Inflammatory macrophage treated with lipopolysaccharide for 4 hours (primary cell): Measurements from ENCODE around the gene RUFY2.
"Not testable (repeated sequence)": the region's sequence is repeated elsewhere in the genome, so short reads cannot be mapped to it uniquely, and the experiment has no call there.

Experiments
- DNase-seq: peaks from one replicate; pipeline ENCODE4 v3.0.0-alpha.2; 2020

RUFY2 gene, protein sequence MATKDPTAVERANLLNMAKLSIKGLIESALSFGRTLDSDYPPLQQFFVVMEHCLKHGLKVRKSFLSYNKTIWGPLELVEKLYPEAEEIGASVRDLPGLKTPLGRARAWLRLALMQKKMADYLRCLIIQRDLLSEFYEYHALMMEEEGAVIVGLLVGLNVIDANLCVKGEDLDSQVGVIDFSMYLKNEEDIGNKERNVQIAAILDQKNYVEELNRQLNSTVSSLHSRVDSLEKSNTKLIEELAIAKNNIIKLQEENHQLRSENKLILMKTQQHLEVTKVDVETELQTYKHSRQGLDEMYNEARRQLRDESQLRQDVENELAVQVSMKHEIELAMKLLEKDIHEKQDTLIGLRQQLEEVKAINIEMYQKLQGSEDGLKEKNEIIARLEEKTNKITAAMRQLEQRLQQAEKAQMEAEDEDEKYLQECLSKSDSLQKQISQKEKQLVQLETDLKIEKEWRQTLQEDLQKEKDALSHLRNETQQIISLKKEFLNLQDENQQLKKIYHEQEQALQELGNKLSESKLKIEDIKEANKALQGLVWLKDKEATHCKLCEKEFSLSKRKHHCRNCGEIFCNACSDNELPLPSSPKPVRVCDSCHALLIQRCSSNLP

DNA sequence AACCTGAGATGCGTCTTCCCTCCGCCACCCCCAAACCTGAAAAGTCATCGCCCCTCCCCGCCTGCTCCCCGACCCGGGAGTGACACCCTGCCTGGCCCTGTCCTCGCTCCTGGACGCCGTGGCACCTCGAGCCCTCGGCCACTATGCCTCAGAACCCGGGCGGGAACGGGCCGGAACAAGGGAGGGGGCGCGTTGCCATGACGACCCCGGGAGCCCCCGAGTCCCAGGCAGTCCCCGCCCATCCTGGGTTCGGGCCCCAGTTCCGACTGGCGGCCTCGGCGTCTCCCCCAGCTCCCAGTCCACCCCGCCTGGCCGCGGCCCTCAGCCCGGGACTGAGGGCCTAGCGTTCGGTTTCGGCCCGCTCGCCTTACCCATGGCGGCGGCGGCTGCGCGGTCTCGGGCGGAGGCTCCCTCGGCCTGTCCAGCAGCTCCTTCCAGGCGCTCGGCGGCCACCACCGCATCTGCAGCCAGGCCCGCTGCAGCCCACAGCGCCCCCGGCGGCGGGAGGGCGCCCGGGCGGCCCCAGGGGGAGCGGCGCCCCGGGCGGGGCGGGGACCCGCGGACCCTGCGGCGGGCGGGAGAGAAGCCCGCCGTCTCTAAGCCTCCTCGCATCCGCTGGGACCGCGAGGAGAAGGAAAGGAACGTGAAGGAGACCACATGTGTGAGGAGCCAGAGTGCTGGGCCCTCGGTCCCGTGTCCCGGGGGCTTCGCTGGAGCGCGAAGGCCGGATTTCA, at the start of gene RUFY2:
TSS of gene RUFY2 (minus strand) at position 463 of the 734 bp plus-strand sequence. CDS start at position 375, 88 bp downstream.
- DNase-seq = peak; percentile 77

- not testable (repeated sequence) for DNase-seq
These were observed 42.6 kb upstream of the RUFY2 start for GRCh38 chr10:68449698-68450097.

DNA sequence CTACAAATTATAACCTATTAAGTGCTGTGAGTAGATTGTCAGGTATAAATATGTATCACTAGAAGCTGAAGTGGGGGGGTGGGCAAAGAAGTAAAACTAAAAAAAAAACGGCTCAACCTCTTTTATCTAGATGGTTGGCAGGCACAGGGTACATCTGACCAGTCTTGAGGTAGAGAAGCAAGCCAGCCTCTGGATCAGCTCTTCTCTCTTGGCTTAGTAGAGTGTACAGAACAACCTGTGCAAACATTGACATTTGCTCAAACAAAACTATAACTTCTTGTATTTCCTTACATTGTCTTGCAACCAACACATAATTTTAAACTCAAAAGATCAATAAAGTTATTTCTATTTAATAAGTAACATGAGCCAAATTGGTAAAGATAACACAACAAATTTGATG, 39.1 kb upstream of the RUFY2 start:
- no peak for DNase-seq

DNA sequence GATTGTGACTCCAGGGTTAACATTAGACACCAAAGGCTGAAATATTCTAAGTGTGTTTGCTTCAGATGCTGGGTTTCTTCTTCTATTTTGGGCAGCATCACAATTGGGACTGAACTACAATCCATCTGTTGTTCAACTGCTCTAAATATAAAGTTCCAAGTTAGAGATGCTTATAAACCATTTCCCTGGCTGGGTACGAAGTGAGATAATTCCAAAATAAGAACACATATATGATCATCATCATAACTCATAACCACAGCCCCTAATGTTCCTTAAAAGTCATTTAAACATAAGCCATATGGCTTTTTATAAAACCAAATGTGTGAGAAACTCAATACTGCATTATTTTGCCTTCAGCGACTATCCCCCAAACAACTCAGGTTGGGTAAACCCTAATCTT, 35.9 kb upstream of the RUFY2 start:
- DNase-seq = no peak

- no peak for DNase-seq
These were observed 33.8 kb upstream of the RUFY2 start for GRCh38 chr10:68440898-68441297.

DNA sequence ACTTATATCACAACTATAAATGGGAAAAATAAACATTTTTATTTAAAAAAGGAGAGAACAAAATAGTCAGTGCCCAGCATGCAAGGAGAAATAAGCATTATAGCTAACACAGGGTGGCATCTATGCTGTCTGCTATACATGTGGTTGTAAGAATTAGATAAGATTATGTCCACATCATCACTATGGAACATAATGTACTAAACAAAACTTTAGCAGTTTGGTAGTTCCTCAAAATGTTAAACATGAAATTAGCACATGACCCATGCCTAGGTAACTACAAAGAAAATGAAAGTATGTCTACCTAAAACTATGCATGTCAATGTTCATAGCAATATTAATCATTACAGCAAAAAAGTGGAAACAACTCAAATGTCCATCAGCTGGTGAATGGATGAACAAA, 28.7 kb upstream of the RUFY2 start:
- DNase-seq = peak; percentile 58

DNA sequence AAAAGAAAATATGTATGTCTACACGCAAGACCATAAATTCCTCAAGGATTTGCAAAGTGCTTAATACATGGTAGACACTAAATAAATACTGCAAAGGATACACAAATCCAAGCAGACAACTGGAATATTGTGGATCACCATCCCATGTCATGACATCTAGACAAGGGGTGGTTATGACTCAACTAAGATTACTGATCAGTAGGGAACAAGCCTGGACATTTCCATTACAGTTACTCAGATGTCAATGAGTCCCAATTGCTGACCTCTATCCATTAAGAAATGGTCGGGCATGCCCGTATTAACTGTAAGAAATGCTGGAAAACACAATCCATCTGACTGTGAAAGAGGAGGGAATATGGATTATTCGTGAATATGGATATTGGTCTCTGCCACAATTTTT, 27.6 kb upstream of the RUFY2 start:
- DNase-seq = no peak

DNA sequence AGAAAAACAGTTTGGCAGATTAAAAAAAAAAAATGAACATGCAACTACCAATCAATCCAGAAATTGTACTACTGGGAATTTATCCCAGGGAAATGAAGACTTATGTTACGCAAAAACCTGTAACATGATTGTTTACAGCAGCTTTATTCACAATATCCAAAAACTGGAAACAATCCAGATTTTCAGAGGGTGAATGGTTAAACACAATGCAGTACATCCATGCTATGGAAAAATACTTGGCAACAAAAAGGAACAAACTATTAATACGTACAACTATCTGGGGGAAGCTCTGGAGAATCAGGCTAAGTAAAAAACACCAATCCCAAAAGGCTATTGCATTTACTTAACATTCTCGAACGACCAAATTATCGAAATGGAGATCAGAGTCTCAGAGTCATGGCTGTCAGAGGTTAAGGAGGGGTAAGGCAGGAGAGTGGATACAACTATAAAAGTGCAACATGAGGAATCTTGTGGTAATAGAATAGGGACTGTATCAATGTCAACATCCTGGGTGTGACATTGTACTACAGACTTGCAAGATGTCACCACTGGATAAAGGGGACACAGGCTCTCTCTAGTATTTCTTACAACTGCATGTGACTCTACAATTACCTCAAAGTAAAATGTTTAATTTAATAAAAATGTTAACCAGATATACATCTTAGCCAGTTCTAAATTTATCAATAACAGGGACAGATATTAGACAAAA, 21.5 kb upstream of the RUFY2 start:
- no peak for DNase-seq

GRCh38 chr10:68424454-68425014, 17.5 kb upstream of the RUFY2 start:
- DNase-seq = no peak

- no peak for DNase-seq
These were observed 16.4 kb upstream of the RUFY2 start for GRCh38 chr10:68423522-68423921.

- no peak for DNase-seq
These were observed 12.3 kb upstream of the RUFY2 start for GRCh38 chr10:68419376-68419775.

GRCh38 chr10:68408898-68409518, 1.9 kb upstream of the RUFY2 start:
- no peak for DNase-seq

GRCh38 chr10:68406111-68406814, 814 bp downstream of the RUFY2 start:
- DNase-seq = peak; percentile 38

DNA sequence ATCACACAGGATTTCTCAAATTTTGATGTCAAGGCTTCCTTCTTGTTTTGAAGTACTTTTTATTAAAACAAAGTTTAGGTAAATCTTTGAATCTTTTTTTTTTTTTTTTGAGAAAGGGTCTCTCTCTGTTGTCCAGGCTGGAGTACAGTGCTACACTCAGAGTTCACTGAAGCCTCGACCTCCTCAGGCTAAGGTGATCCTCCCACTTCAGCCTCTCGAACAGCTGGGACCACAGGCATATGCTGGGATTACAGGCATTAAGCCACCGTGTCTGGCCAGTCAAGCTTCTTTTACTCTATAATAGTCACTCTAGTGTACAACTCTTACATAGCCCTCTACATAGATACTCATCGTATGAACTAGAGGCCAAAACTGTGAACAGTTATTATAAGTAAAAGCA, 3.4 kb downstream of the RUFY2 start:
- no peak for DNase-seq

DNA sequence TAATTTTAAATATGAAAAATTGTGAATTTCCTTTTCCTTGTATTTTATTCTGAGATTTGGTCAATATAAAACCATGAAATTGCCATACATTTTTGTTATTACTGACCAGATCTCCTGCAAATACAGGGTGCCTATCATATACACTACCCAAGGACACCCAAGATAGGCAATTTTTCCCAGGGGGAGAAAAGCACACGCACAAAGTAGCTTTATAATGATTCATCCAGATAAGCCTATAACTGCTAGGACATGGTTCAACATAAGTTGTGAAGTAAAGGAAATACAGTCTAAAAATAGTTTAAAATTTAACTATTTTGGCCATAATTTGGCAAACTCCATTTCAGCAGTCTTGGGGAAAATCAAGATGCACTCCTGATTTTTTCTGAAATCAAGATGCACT, 4.8 kb downstream of the RUFY2 start:
- DNase-seq = no peak

DNA sequence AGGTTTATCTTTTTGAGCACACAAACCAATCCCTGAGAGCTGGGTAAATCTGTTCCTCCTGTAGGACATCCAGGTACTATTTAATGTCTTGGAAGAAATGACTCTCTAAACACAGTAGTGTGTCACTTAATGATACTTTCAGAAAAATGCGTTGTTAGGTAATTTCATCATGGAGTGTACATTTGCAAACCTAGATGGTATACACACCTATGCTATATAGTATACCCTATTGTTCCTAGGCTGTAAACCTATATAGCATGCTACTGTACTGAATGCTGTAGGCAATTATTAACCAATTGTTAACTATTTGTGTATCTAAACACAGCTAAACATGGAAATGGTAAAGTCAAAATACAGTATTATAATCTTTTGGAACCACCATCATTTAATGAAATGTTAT, 10.1 kb downstream of the RUFY2 start:
- no peak for DNase-seq

- DNase-seq = no peak
These were observed 21.3 kb downstream of the RUFY2 start for GRCh38 chr10:68385740-68386139.

- DNase-seq = no peak
These were observed 35.5 kb downstream of the RUFY2 start for GRCh38 chr10:68371604-68372003.

GRCh38 chr10:68367121-68367520, 40.0 kb downstream of the RUFY2 start:
- DNase-seq = no peak

- DNase-seq = no peak
These were observed 40.5 kb downstream of the RUFY2 start for GRCh38 chr10:68366600-68366999.

GRCh38 chr10:68365611-68366010, 41.5 kb downstream of the RUFY2 start:
- no peak for DNase-seq
